Skeletal muscle tissue (tissue), 4 donors: Measurements from ENCODE around the gene USH1C. TPM values are rescaled to one million over a fixed set of nuclear protein-coding genes. Genes with fewer than 3 reads are reported as not detected.

Experiments
- H3K27ac ChIP-seq: one replicate; pipeline ENCODE4 v1.7.0; 2013; ENCODE audit warnings: mild to moderate bottlenecking, low read depth, low read length, inconsistent platforms
- H3K27me3 ChIP-seq, 3 donors: one replicate each; pipeline ENCODE4 v1.7.0; 2013; ENCODE audit warnings: low read length in 3 of 3; ENCODE audit not compliant: control insufficient read depth in 3 of 3, insufficient read depth in 3 of 3
- H3K36me3 ChIP-seq, 3 donors: one replicate each; pipeline ENCODE4 v1.7.0; 2013; ENCODE audit warnings: low read length in 3 of 3; ENCODE audit not compliant: control insufficient read depth in 3 of 3, insufficient read depth in 3 of 3
- H3K4me1 ChIP-seq, 3 donors: one replicate each; pipeline ENCODE4 v1.7.0; 2013; ENCODE audit warnings: low read length in 3 of 3, mild to moderate bottlenecking in 3 of 3; ENCODE audit not compliant: control insufficient read depth in 3 of 3, insufficient read depth in 3 of 3
- H3K4me3 ChIP-seq, 3 donors: one replicate each; pipeline ENCODE4 v1.7.0; 2013; ENCODE audit warnings: low read length in 3 of 3
- H3K9ac ChIP-seq, 3 donors: one replicate each; pipeline ENCODE4 v1.7.0; 2013; ENCODE audit warnings: low read length in 3 of 3, mild to moderate bottlenecking in 3 of 3, moderate library complexity in 2 of 3, low read depth in 1 of 3
- H3K9me3 ChIP-seq, 3 donors: one replicate each; pipeline ENCODE4 v1.7.0; 2013; ENCODE audit warnings: low read length in 3 of 3; ENCODE audit not compliant: control insufficient read depth in 3 of 3
- total RNA-seq: library from RNA; depleted of rRNA; stranded (reverse); fragments of >200 nt; gene quantifications from one replicate; pipeline ENCODE4 v1.2.3, GENCODE V29; 2014
- donor health status: Osteomylitis.

Gene USH1C
- not detected for total RNA-seq

DNA sequence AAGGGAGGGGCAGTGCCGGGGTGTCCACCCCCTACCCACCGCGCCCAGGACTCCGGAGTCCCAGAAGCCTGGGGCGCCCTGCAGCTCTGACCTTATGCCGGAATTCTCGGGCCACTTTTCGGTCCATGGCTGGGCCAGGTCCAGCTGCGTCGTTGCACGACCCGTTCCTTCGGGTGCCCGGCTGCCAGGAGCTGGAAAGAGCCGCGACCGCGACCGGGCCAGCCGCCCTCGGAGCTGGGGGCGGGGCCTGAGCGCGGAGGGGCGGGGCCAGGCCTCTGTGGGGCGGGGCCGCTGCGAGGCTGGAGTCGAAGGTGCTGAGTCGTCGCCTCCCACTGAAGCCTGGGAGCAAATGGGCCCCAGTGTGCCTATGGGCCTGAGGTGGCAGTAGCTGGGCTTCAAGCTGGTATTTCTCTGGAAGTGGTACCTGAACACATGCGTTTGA lies at the start of gene USH1C:
TSS of gene USH1C (minus strand) at position 236 of the 442 bp plus-strand sequence. CDS start at position 127, 109 bp downstream.
- Histone ChIP-seq H3K4me3 (no peak within 1 kb of the TSS), H3K4me1 (peaks cover 0 to 2% (median 0%) of the 10 kb centered on the region in 3 donors), H3K9me3 (no peaks in the 10 kb centered on the region), H3K36me3 (no peaks in the 10 kb centered on the region), H3K9ac (no peak within 1 kb of the TSS), H3K27me3 (peaks cover 12 to 28% (median 21%) of the 10 kb centered on the region in 3 donors), H3K27ac (no peak within 1 kb of the TSS)

- no peaks in the 10 kb centered on the region for H3K9me3 ChIP-seq
- peaks cover 4 to 9% (median 8%) of the 10 kb centered on the region in 3 donors for H3K27me3 ChIP-seq
- H3K4me1 ChIP-seq = peaks cover 0 to 1% (median 0%) of the 10 kb centered on the region in 3 donors
- H3K27ac ChIP-seq = no peak overlapping the region
- H3K9ac ChIP-seq = no peak overlapping the region
- H3K4me3 ChIP-seq = no peak overlapping the region
- no peaks in the 10 kb centered on the region for H3K36me3 ChIP-seq
Observed at GRCh38 chr11:17593466-17594245, 49.4 kb upstream of the USH1C start.

GRCh38 chr11:17591293-17591692 lies 47.1 kb upstream of the USH1C start:
- Histone ChIP-seq H3K27ac (no peak overlapping the region), H3K9ac (no peak overlapping the region), H3K4me3 (no peak overlapping the region), H3K4me1 (no peaks in the 10 kb centered on the region), H3K9me3 (no peaks in the 10 kb centered on the region), H3K27me3 (peaks cover 4 to 9% (median 8%) of the 10 kb centered on the region in 3 donors), H3K36me3 (no peaks in the 10 kb centered on the region)

DNA sequence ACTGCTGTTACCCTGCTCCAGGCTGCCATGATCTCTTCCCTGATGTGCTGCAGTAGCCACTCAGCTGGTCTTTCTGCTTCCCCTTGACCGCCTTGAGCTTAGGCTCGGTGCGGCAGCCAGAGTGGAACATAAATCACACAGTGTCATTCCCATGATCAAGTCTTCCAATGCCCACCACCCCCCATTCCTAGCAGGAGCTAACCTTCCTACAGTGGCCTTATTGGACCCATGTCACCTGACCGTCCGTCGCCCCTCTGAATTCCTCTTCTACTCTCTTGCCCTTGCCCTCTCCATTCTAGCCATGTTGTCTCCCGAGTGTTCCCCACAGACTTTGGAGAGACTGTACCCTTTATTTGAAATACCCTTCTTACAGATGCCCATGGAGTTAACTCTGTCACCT lies 46.2 kb upstream of the USH1C start:
- H3K27me3 ChIP-seq = peaks cover 4 to 11% (median 8%) of the 10 kb centered on the region in 3 donors
- H3K4me1 ChIP-seq = no peaks in the 10 kb centered on the region
- H3K9ac ChIP-seq = no peak overlapping the region
- H3K36me3 ChIP-seq = no peaks in the 10 kb centered on the region
- no peak overlapping the region for H3K4me3 ChIP-seq
- H3K9me3 ChIP-seq = no peaks in the 10 kb centered on the region
- no peak overlapping the region for H3K27ac ChIP-seq

DNA sequence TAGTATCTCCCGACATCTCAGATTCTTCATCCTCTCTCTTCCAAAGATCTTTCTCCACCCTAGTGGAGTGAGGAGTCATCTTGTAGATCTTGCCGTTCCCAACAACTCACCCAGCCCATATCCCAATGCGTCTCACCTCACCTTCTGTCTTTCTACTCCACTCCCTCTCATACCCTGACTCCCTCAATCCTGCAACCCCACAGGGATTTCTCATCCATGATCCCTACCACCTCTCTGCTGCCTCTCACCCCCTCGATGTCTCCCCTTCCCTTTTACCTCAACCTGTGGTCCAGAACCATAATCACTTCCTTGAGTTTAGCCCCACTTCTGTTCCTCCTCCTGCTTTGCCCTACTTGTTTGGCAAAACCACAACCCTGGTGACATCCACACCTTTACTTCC lies 44.5 kb upstream of the USH1C start:
- H3K27ac ChIP-seq = no peak overlapping the region
- H3K4me3 ChIP-seq = no peak overlapping the region
- no peaks in the 10 kb centered on the region for H3K9me3 ChIP-seq
- H3K4me1 ChIP-seq = no peaks in the 10 kb centered on the region
- no peak overlapping the region for H3K9ac ChIP-seq
- H3K36me3 ChIP-seq = no peaks in the 10 kb centered on the region
- H3K27me3 ChIP-seq = peaks cover 4 to 11% (median 8%) of the 10 kb centered on the region in 3 donors

- Histone ChIP-seq H3K4me1 (no peaks in the 10 kb centered on the region), H3K36me3 (no peaks in the 10 kb centered on the region), H3K27ac (no peak overlapping the region), H3K9ac (no peak overlapping the region), H3K27me3 (peaks cover 4 to 11% (median 4%) of the 10 kb centered on the region in 3 donors), H3K9me3 (no peaks in the 10 kb centered on the region), H3K4me3 (no peak overlapping the region)
Observed at GRCh38 chr11:17588166-17588565, 44.0 kb upstream of the USH1C start.

DNA sequence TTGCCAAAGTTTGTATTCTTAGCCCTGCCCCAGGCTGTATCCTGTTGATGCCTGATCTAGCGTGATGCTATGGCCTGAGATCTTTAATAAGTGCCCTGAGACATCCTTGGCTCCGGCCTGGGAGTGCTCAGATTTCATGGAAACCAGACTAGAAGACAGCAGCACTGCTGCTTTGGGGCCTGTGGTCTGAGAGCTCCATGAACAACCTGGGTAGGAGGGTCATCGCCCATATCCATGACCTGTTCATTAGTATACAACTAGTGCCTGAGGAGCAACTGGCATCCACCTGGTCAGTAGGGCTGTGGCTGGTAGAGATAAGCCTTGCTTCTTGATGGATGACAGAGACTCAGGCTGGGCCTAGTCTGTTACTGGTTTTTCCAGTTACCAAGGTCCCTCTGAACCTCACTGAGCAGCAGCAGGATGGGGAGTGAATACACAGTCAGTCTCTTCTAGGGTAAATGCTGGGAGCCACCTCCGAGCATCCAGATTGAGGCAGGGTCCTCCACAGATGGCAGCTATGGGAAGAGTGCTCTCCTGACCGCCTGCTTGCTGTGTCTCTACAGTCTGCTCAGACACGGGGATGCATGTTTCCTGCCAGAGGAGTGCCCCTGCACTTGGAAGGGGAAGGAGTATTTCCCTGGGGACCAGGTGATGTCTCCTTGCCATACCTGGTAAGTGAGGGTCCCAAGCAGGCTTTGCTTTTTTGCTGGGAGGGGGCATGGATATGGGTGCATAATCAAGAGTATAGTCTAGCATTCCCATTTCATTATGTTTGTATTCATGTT lies 41.9 kb upstream of the USH1C start:
- Histone ChIP-seq H3K27ac (no peak overlapping the region), H3K9ac (no peak overlapping the region), H3K27me3 (peaks cover 0 to 11% (median under 1%) of the 10 kb centered on the region in 3 donors), H3K36me3 (no peaks in the 10 kb centered on the region), H3K4me3 (no peak overlapping the region), H3K9me3 (no peaks in the 10 kb centered on the region), H3K4me1 (no peaks in the 10 kb centered on the region)

GRCh38 chr11:17581732-17582053 lies 37.5 kb upstream of the USH1C start:
- no peaks in the 10 kb centered on the region for H3K9me3 ChIP-seq
- H3K27me3 ChIP-seq = peaks cover 0 to 11% (median 5%) of the 10 kb centered on the region in 3 donors
- H3K27ac ChIP-seq = no peak overlapping the region
- no peak overlapping the region for H3K4me3 ChIP-seq
- H3K36me3 ChIP-seq = no peaks in the 10 kb centered on the region
- H3K9ac ChIP-seq = no peak overlapping the region
- H3K4me1 ChIP-seq = no peaks in the 10 kb centered on the region

DNA sequence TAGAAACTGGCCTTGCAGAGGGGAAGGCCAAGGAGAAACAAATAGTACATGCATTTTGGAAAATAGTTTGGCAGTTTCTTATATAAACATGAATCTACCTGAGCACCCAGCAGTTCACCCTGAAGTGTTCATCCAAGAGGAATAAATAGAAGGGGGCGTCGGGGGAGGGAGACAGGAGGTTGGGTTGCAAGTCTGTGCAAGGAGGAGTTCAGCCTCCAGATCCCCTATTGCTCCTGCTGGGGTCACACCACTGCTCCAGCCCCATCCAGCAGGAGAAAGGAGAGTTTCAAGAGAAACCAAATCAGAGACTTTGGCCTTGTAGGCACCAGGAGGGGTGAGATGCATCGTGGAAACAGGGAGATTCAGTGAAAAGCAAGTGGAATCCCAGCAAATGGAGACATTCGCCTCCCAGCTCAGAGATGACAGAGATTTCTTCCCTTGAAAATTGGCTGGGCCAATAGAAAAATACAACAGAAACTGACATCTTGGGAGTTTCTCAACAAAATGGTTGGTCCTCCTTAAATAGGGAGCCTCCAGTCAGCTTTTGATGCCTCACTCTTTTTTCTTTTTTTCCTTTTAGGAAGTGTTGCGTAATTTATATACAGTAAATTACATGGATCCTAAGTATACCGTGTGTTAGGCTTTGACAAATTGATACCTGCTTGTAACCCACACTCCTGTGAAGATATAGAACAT lies 37.0 kb upstream of the USH1C start:
- Histone ChIP-seq H3K4me1 (no peaks in the 10 kb centered on the region), H3K9me3 (no peaks in the 10 kb centered on the region), H3K9ac (no peak overlapping the region)

More for the DNA sequence above, 37.0 kb upstream of the USH1C start:
- H3K36me3 ChIP-seq = no peaks in the 10 kb centered on the region
- H3K27me3 ChIP-seq = peaks cover 0 to 11% (median 5%) of the 10 kb centered on the region in 3 donors
- H3K27ac ChIP-seq = no peak overlapping the region
- H3K4me3 ChIP-seq = no peak overlapping the region
